H9 (cell line): ENCODE measurements around the gene SPINK2. TPM values are rescaled to one million over a fixed set of nuclear protein-coding genes. Genes with fewer than 3 reads are reported as not detected.

Experiments
- DNase-seq: peaks from one replicate; pipeline ENCODE4 v3.0.0-alpha.2; 2017
- H2AFZ ChIP-seq: one replicate; pipeline ENCODE4 v1.6.1; 2013; ENCODE audit warnings: mild to moderate bottlenecking, low read length, control low read depth, moderate library complexity
- H2AK5ac ChIP-seq: 2 replicates; pipeline ENCODE4 v1.6.1; 2013; ENCODE audit warnings: low read length, control low read depth, mixed read lengths; ENCODE audit not compliant: insufficient read length
- H2BK120ac ChIP-seq: one replicate; pipeline ENCODE4 v1.6.1; 2013; ENCODE audit warnings: low read depth, mild to moderate bottlenecking, low read length, control low read depth, inconsistent platforms; ENCODE audit not compliant: poor library complexity, severe bottlenecking
- H2BK12ac ChIP-seq: 2 replicates; pipeline ENCODE4 v1.6.1; 2013; ENCODE audit warnings: low read length, control low read depth, mixed read lengths, low read depth; ENCODE audit not compliant: insufficient read length
- H2BK15ac ChIP-seq: 2 replicates; pipeline ENCODE4 v1.6.1; 2013; ENCODE audit warnings: low read depth, low read length, control low read depth
- H2BK20ac ChIP-seq: one replicate; pipeline ENCODE4 v1.6.1; 2013; ENCODE audit warnings: low read depth, mild to moderate bottlenecking, low read length, control low read depth, inconsistent platforms; ENCODE audit not compliant: poor library complexity, severe bottlenecking
- H2BK5ac ChIP-seq: 2 replicates; pipeline ENCODE4 v1.6.1; 2013; ENCODE audit warnings: low read length, control low read depth, mixed read lengths; ENCODE audit not compliant: insufficient read length
- H3K14ac ChIP-seq: 2 replicates; pipeline ENCODE4 v1.6.1; 2013; ENCODE audit warnings: low read length, control low read depth; ENCODE audit not compliant: insufficient read depth
- H3K18ac ChIP-seq: 2 replicates; pipeline ENCODE4 v1.6.1; 2013; ENCODE audit warnings: low read depth, mild to moderate bottlenecking, mixed read lengths, low read length, control low read depth; ENCODE audit not compliant: insufficient read length
- H3K23ac ChIP-seq: 2 replicates; pipeline ENCODE4 v1.6.1; 2013; ENCODE audit warnings: low read length, control low read depth, mixed read lengths, low read depth; ENCODE audit not compliant: insufficient read length
- H3K23me2 ChIP-seq: 2 replicates; pipeline ENCODE4 v1.6.1; 2013; ENCODE audit warnings: low read depth, mild to moderate bottlenecking, mixed read lengths, low read length, control low read depth; ENCODE audit not compliant: insufficient read length, poor library complexity, severe bottlenecking
- H3K27ac ChIP-seq: 2 replicates; pipeline ENCODE4 v1.5.1; 2013; ENCODE audit warnings: low read length, control low read depth, mixed read lengths, low read depth; ENCODE audit not compliant: insufficient read length
- H3K27me3 ChIP-seq: 2 replicates; pipeline ENCODE4 v1.6.1; 2013; ENCODE audit warnings: low read length, control low read depth, inconsistent platforms; ENCODE audit not compliant: insufficient read depth
- H3K4ac ChIP-seq: 2 replicates; pipeline ENCODE4 v1.6.1; 2013; ENCODE audit warnings: low read depth, mild to moderate bottlenecking, control low read depth, inconsistent platforms, low read length, moderate library complexity
- H3K4me1 ChIP-seq: 2 replicates; pipeline ENCODE4 v1.6.1; 2013; ENCODE audit warnings: low read length, control low read depth, inconsistent platforms; ENCODE audit not compliant: insufficient read depth
- H3K4me2 ChIP-seq: 2 replicates; pipeline ENCODE4 v1.6.1; 2013; ENCODE audit warnings: low read length, control low read depth, mixed read lengths; ENCODE audit not compliant: insufficient read length, insufficient read depth
- H3K56ac ChIP-seq: 2 replicates; pipeline ENCODE4 v1.6.1; 2013; ENCODE audit warnings: low read depth, mild to moderate bottlenecking, mixed read lengths, low read length, control low read depth; ENCODE audit not compliant: insufficient read length
- H3K79me1 ChIP-seq: 2 replicates; pipeline ENCODE4 v1.6.1; 2013; ENCODE audit warnings: low read depth, mild to moderate bottlenecking, moderate library complexity, low read length, control low read depth, inconsistent platforms; ENCODE audit not compliant: insufficient read depth, poor library complexity, severe bottlenecking
- H3K79me2 ChIP-seq: 2 replicates; pipeline ENCODE4 v1.6.1; 2013; ENCODE audit warnings: low read length, control low read depth, inconsistent platforms; ENCODE audit not compliant: insufficient read depth
- H3K9ac ChIP-seq: 2 replicates; pipeline ENCODE4 v1.6.1; 2013; ENCODE audit warnings: low read length, control low read depth, mixed read lengths; ENCODE audit not compliant: insufficient read length; ENCODE audit errors: extremely low read depth
- H3K9me3 ChIP-seq: one replicate; pipeline ENCODE4 v1.6.1; 2013; ENCODE audit warnings: low read depth, low read length, inconsistent platforms; ENCODE audit not compliant: control insufficient read depth
- H3T11ph ChIP-seq: one replicate; pipeline ENCODE4 v1.6.1; 2013; ENCODE audit warnings: mild to moderate bottlenecking, low read length, control low read depth, inconsistent platforms
- H4K20me1 ChIP-seq: one replicate; pipeline ENCODE4 v1.6.1; 2013; ENCODE audit not compliant: control insufficient read depth, insufficient read length, insufficient read depth
- H4K5ac ChIP-seq: 2 replicates; pipeline ENCODE4 v1.6.1; 2013; ENCODE audit warnings: low read depth, mild to moderate bottlenecking, mixed read lengths, low read length, control low read depth; ENCODE audit not compliant: insufficient read length
- H4K8ac ChIP-seq: replicated peaks from 2 replicates; pipeline ENCODE4 v1.6.1; 2013; ENCODE audit warnings: low read length, control low read depth, mixed read lengths, low read depth; ENCODE audit not compliant: insufficient read length
- H4K91ac ChIP-seq: 2 replicates; pipeline ENCODE4 v1.6.1; 2013; ENCODE audit warnings: low read depth, mild to moderate bottlenecking, moderate library complexity, mixed read lengths, low read length, control low read depth; ENCODE audit not compliant: insufficient read length
- H3K27ac Mint-ChIP-seq, 3 experiments: 2 replicates in 2 of 3; 3 replicates in 1 of 3; pipeline ENCODE4 v1.8.0; 2020 to 2021; ENCODE audit warnings: mixed read lengths in 3 of 3, mild to moderate bottlenecking in 1 of 3, moderate library complexity in 1 of 3
- H3K27me3 Mint-ChIP-seq: 2 replicates; pipeline ENCODE4 v1.8.0; 2021; ENCODE audit warnings: low read depth, mild to moderate bottlenecking, moderate library complexity, mixed read lengths
- H3K36me3 Mint-ChIP-seq, 3 experiments: 2 replicates in 2 of 3; 3 replicates in 1 of 3; pipeline ENCODE4 v1.8.0; 2020 to 2021; ENCODE audit warnings: low read depth in 3 of 3, mixed read lengths in 3 of 3; ENCODE audit not compliant: insufficient read depth in 1 of 3
- H3K4me1 Mint-ChIP-seq, 2 experiments: 2 replicates each; pipeline ENCODE4 v1.8.0; 2020; ENCODE audit warnings: mixed read lengths in 2 of 2
- H3K4me3 Mint-ChIP-seq, 2 experiments: 2 replicates in 1 of 2; 3 replicates in 1 of 2; pipeline ENCODE4 v1.8.0; 2020 to 2021; ENCODE audit warnings: mild to moderate bottlenecking in 2 of 2, mixed read lengths in 2 of 2, moderate library complexity in 1 of 2
- H3K9me3 Mint-ChIP-seq, 2 experiments: 2 replicates in 1 of 2; 3 replicates in 1 of 2; pipeline ENCODE4 v1.8.0; 2020; ENCODE audit warnings: mild to moderate bottlenecking in 2 of 2, mixed read lengths in 2 of 2, moderate library complexity in 1 of 2
- CTCF ChIP-seq: fragments of 200-600 bp; sonication (generic); conservative IDR thresholded peaks from 3 replicates; pipeline ENCODE4 v1.8.0; 2021; ENCODE audit warnings: antibody characterized with exemption, mild to moderate bottlenecking
- WGBS: extraction: QIAGEN DNeasy Blood & Tissue Kit; methylation state at CpG from one replicate; pipeline ENCODE4 v1.1.7; 2013; ENCODE audit warnings: missing lambda C conversion rate, low lambda C conversion rate, mixed read lengths; ENCODE audit not compliant: insufficient read length; ENCODE audit errors: extremely low coverage; 5-methylcytosine and 5-hydroxymethylcytosine counted together
- total RNA-seq: library from RNA; stranded (reverse); gene quantifications from 2 replicates; pipeline ENCODE4 v1.2.1, GENCODE V29; 2021

Gene SPINK2
- total RNA-seq, 1 experiment from 2014 or later, result 0.44 TPM

GRCh38 chr4:56790691-56791091, 30.8 kb downstream of the SPINK2 start:
- no peaks in the 10 kb centered on the region for H3K4me1 ChIP-seq
- H3K4ac ChIP-seq, result no peak overlapping the region
- WGBS, result no CpG with 5 or more reads among the region's 1 CpG
- no peak overlapping the region for H2AK5ac ChIP-seq
- H3K79me1 ChIP-seq, result no peaks in the 10 kb centered on the region
- H3K9me3 ChIP-seq, result no peaks in the 10 kb centered on the region
- H4K5ac ChIP-seq, result no peak overlapping the region
- no peak overlapping the region for H3K14ac ChIP-seq
- no peak overlapping the region for H4K91ac ChIP-seq
- Mint-ChIP-seq H3K4me1 (peaks cover 12 to 14% of the 10 kb centered on the region in 2 experiments), H3K27ac (no peak overlapping the region), H3K4me3 (no peak overlapping the region), H3K36me3 (no peaks in the 10 kb centered on the region), H3K27me3 (peaks cover 3% of the 10 kb centered on the region; the same call in 1 of the 2 replicates), H3K9me3 (no peaks in the 10 kb centered on the region)
- no peak overlapping the region for H2BK120ac ChIP-seq
- H4K20me1 ChIP-seq, result no peaks in the 10 kb centered on the region
- DNase-seq, result no peak
- no peak overlapping the region for H3K4me2 ChIP-seq
- no peak overlapping the region for H3K18ac ChIP-seq
- TF ChIP-seq CTCF, result no peak
- H3T11ph ChIP-seq, result no peak overlapping the region
- no peak overlapping the region for H2BK20ac ChIP-seq
- no peaks in the 10 kb centered on the region for H3K79me2 ChIP-seq
- H2BK12ac ChIP-seq, result no peak overlapping the region
- no peak overlapping the region for H3K23ac ChIP-seq
- H2AFZ ChIP-seq, result no peak overlapping the region
- H4K8ac ChIP-seq, result no peak overlapping the region
- no peak overlapping the region for H2BK15ac ChIP-seq
- H3K27ac ChIP-seq, result no peak overlapping the region
- H2BK5ac ChIP-seq, result no peak overlapping the region
- no peaks in the 10 kb centered on the region for H3K23me2 ChIP-seq
- no peak overlapping the region for H3K56ac ChIP-seq
- no peak overlapping the region for H3K9ac ChIP-seq
- no peaks in the 10 kb centered on the region for H3K27me3 ChIP-seq
